Nephron progenitor cell (in vitro differentiated cells): ENCODE data around the gene MRLN.

Source experiments
- DNase-seq: peaks from one replicate; pipeline ENCODE4 v3.0.0; 2021
- H3K27ac Mint-ChIP-seq: 2 replicates; pipeline ENCODE4 v1.8.0; 2021; ENCODE audit warnings: mild to moderate bottlenecking, moderate library complexity, mixed read lengths
- H3K27me3 Mint-ChIP-seq: 2 replicates; pipeline ENCODE4 v1.8.0; 2021; ENCODE audit warnings: mild to moderate bottlenecking, low read depth, mixed read lengths; ENCODE audit not compliant: poor library complexity
- H3K36me3 Mint-ChIP-seq: 2 replicates; pipeline ENCODE4 v1.8.0; 2021; ENCODE audit warnings: low read depth, mixed read lengths
- H3K4me1 Mint-ChIP-seq: 2 replicates; pipeline ENCODE4 v1.8.0; 2021; ENCODE audit warnings: mixed read lengths
- H3K4me3 Mint-ChIP-seq: 2 replicates; pipeline ENCODE4 v1.8.0; 2021; ENCODE audit warnings: mild to moderate bottlenecking, moderate library complexity, mixed read lengths
- H3K9me3 Mint-ChIP-seq: 2 replicates; pipeline ENCODE4 v1.8.0; 2021; ENCODE audit warnings: mild to moderate bottlenecking, moderate library complexity, mixed read lengths
- CTCF ChIP-seq: fragments of 200-600 bp; sonication (generic); IDR thresholded peaks from 2 replicates; pipeline ENCODE4 v1.5.0; 2021; ENCODE audit warnings: antibody characterized with exemption

MRLN gene

GRCh38 chr10:59702347-59702746, 50.9 kb downstream of the MRLN start:
- no peak for DNase-seq
- Mint-ChIP-seq H3K4me3 (no peak overlapping the region), H3K36me3 (peaks cover 41% of the 10 kb centered on the region), H3K27ac (no peak overlapping the region), H3K27me3 (peaks cover 8% of the 10 kb centered on the region), H3K9me3 (peaks cover 4% of the 10 kb centered on the region), H3K4me1 (peaks cover 9% of the 10 kb centered on the region)
- no peak for TF ChIP-seq CTCF

- DNase-seq: no peak
- no peaks in the 10 kb centered on the region for H3K27me3 Mint-ChIP-seq
Observed at GRCh38 chr10:59700709-59701108, 52.5 kb downstream of the MRLN start.

GRCh38 chr10:59698326-59698725, 54.9 kb downstream of the MRLN start:
- Mint-ChIP-seq H3K4me3 (no peak overlapping the region), H3K27ac (no peak overlapping the region), H3K36me3 (peaks cover 28% of the 10 kb centered on the region), H3K4me1 (peaks cover 8% of the 10 kb centered on the region), H3K9me3 (peaks cover 15% of the 10 kb centered on the region), H3K27me3 (peaks cover 3% of the 10 kb centered on the region)
- TF ChIP-seq CTCF: no peak
- DNase-seq: no peak

More at GRCh38 chr10:59700709-59701108, 52.5 kb downstream of the MRLN start:
- Mint-ChIP-seq H3K36me3 (peaks cover 31% of the 10 kb centered on the region), H3K9me3 (peaks cover 5% of the 10 kb centered on the region), H3K4me1 (peaks cover 8% of the 10 kb centered on the region), H3K4me3 (no peak overlapping the region), H3K27ac (peak overlapping the region; percentile 15)
- peak; percentile 20 for TF ChIP-seq CTCF

GRCh38 chr10:59695637-59696036, 57.6 kb downstream of the MRLN start:
- Mint-ChIP-seq H3K4me3 (no peak overlapping the region), H3K4me1 (peaks cover under 1% of the 10 kb centered on the region), H3K9me3 (peaks cover 15% of the 10 kb centered on the region), H3K27me3 (peaks cover 3% of the 10 kb centered on the region), H3K27ac (no peak overlapping the region), H3K36me3 (peaks cover 24% of the 10 kb centered on the region)
- no peak for TF ChIP-seq CTCF
- no peak for DNase-seq

GRCh38 chr10:59694936-59695335, 58.3 kb downstream of the MRLN start:
- DNase-seq: no peak
- Mint-ChIP-seq H3K27me3 (peaks cover 3% of the 10 kb centered on the region), H3K4me1 (no peaks in the 10 kb centered on the region), H3K9me3 (peaks cover 15% of the 10 kb centered on the region), H3K27ac (no peak overlapping the region), H3K4me3 (no peak overlapping the region), H3K36me3 (peaks cover 29% of the 10 kb centered on the region)
- TF ChIP-seq CTCF: no peak

GRCh38 chr10:59692113-59692512, 61.1 kb downstream of the MRLN start:
- Mint-ChIP-seq H3K36me3 (peaks cover 17% of the 10 kb centered on the region), H3K27me3 (peaks cover 3% of the 10 kb centered on the region), H3K27ac (no peak overlapping the region), H3K4me3 (no peak overlapping the region), H3K4me1 (no peaks in the 10 kb centered on the region), H3K9me3 (peaks cover 11% of the 10 kb centered on the region)
- DNase-seq: no peak
- TF ChIP-seq CTCF: no peak
